HepG2 (cell line): ENCODE results near the gene CYP46A1. TPM values are rescaled to one million over a fixed set of nuclear protein-coding genes. Genes with fewer than 3 reads are reported as not detected.

ENCODE experiments used
- AHDC1 ChIP-seq: sonication (generic); formaldehyde crosslinking; IDR thresholded peaks from 2 replicates; pipeline ENCODE4 v1.5.1; 2020; ENCODE audit warnings: mild to moderate bottlenecking, missing genetic modification reagents, borderline replicate concordance
- CCAR2 ChIP-seq: fragments of 200-400 bp; formaldehyde crosslinking; optimal IDR thresholded peaks from 2 replicates; pipeline ENCODE3; 2018; ENCODE audit warnings: low read depth, mild to moderate bottlenecking, low read length, moderate library complexity
- EP300 ChIP-seq, 3 experiments: sonication (generic) in 1 of 3; formaldehyde crosslinking in 1 of 3; IDR thresholded peaks; 2 replicates each; pipeline versions ENCODE4 v1.5.1 to v1.6.1; 2011 to 2020; ENCODE audit warnings: low read depth in 2 of 3, low read length in 2 of 3, borderline replicate concordance in 1 of 3, improper control_type of control experiment in 1 of 3, mild to moderate bottlenecking in 1 of 3, missing genetic modification reagents in 1 of 3, moderate library complexity in 1 of 3
- FOSL2 ChIP-seq: sonication (generic); formaldehyde crosslinking; IDR thresholded peaks from 2 replicates; pipeline ENCODE4 v1.4.0; 2020; ENCODE audit warnings: missing genetic modification reagents
- GPBP1L1 ChIP-seq: sonication (generic); formaldehyde crosslinking; IDR thresholded peaks from 2 replicates; pipeline ENCODE4 v1.5.0; 2020; ENCODE audit warnings: mild to moderate bottlenecking, missing genetic modification reagents
- HNF1A ChIP-seq, 2 experiments: sonication (generic) in 1 of 2; formaldehyde crosslinking in 1 of 2; IDR thresholded peaks; 2 replicates each; pipeline versions ENCODE4 v1.4.0 to v1.6.1; 2016 to 2020; ENCODE audit warnings: borderline replicate concordance in 1 of 2, low read depth in 1 of 2, mild to moderate bottlenecking in 1 of 2, missing genetic modification reagents in 1 of 2
- HOXA7 ChIP-seq: sonication (generic); formaldehyde crosslinking; IDR thresholded peaks from 2 replicates; pipeline ENCODE4 v1.8.1; 2022; ENCODE audit warnings: mild to moderate bottlenecking, missing genetic modification reagents, moderate library complexity
- MXI1 ChIP-seq: IDR thresholded peaks from 3 replicates; pipeline ENCODE4 v1.6.1; 2012; ENCODE audit warnings: low read depth, low read length, inconsistent platforms, borderline replicate concordance
- NR1H2 ChIP-seq: sonication (generic); formaldehyde crosslinking; IDR thresholded peaks from 2 replicates; pipeline ENCODE4 v1.8.1; 2022; ENCODE audit warnings: low read depth, missing genetic modification reagents, borderline replicate concordance
- SNAI1 ChIP-seq: sonication (generic); formaldehyde crosslinking; IDR thresholded peaks from 2 replicates; pipeline ENCODE4 v1.5.0; 2020; ENCODE audit warnings: mild to moderate bottlenecking, missing genetic modification reagents, borderline replicate concordance
- WIZ ChIP-seq: sonication (generic); formaldehyde crosslinking; IDR thresholded peaks from 2 replicates; pipeline ENCODE4 v1.5.1; 2020; ENCODE audit warnings: mild to moderate bottlenecking, missing genetic modification reagents
- ZBTB25 ChIP-seq: IDR thresholded peaks from 2 replicates; pipeline ENCODE4 v1.6.1; 2018; ENCODE audit warnings: missing genetic modification reagents
- ZNF598 ChIP-seq: sonication (generic); formaldehyde crosslinking; IDR thresholded peaks from 2 replicates; pipeline ENCODE4 v1.5.1; 2020; ENCODE audit warnings: mild to moderate bottlenecking, missing genetic modification reagents, borderline replicate concordance
- ZSCAN30 ChIP-seq: sonication (generic); formaldehyde crosslinking; IDR thresholded peaks from 2 replicates; pipeline ENCODE4 v1.5.0; 2020; ENCODE audit warnings: mild to moderate bottlenecking, missing genetic modification reagents
- polyA plus RNA-seq, 8 experiments: library from polyadenylated mRNA; depleted of rRNA in 3 of 8; stranded (reverse) in 7 of 8; unstranded in 1 of 8; fragments of >200 nt; fragmentation: Illumina TruSeq in 4 of 8; extraction: Trizol in 4 of 8; gene quantifications; 2 replicates each; pipeline versions ENCODE4 v1.2.1 to v1.2.3, GENCODE V29; 2011 to 2016; ENCODE audit warnings: low read depth in 4 of 8, missing spikeins in 1 of 8, mixed read lengths in 1 of 8; ENCODE audit not compliant: insufficient read depth in 1 of 8
- total RNA-seq, 5 experiments: library from RNA; depleted of rRNA; stranded (reverse); fragments of >200 nt; fragmentation: Illumina TruSeq; extraction: Trizol; gene quantifications; 2 replicates each; pipeline ENCODE4 v1.2.3, GENCODE V29; 2016; ENCODE audit warnings: low read depth in 1 of 5

Gene CYP46A1
- total and polyA plus RNA-seq, 2 of the 13 experiments (the other 11 are each of a cell fraction or from before 2014, with no cell fraction given), result not detected

- no peak for TF ChIP-seq AHDC1 (CRISPR knock-in tag)
- TF ChIP-seq HOXA7 (CRISPR knock-in tag), result no peak
- TF ChIP-seq GPBP1L1, result no peak
- TF ChIP-seq FOSL2 (CRISPR knock-in tag), result peak; percentile 40; the same call in 1 of the 2 replicates
- no peak for TF ChIP-seq ZSCAN30 (CRISPR knock-in tag)
- no peak for TF ChIP-seq NR1H2 (CRISPR knock-in tag)
- no peak for TF ChIP-seq ZNF598
- peak; percentile 26 to 32; a peak in 1 of 4 replicates for TF ChIP-seq EP300 (IDR thresholded peaks at IDR 0.05; ENCODE audit: low read depth in 2 of 2, low read length in 2 of 2)
- 0 out of 2 replicates have a peak, but pooled peaks have one; percentile 56 for TF ChIP-seq EP300 (CRISPR knock-in tag; IDR thresholded peaks at IDR 0.05; ENCODE audit: borderline replicate concordance)
- TF ChIP-seq HNF1A (IDR thresholded peaks at IDR 0.05; ENCODE audit: low read depth), result no peak
- TF ChIP-seq HNF1A (CRISPR knock-in tag; IDR thresholded peaks at IDR 0.05; ENCODE audit: borderline replicate concordance), result no peak
- no peak for TF ChIP-seq MXI1
- no peak for TF ChIP-seq SNAI1 (CRISPR knock-in tag)
- no peak for TF ChIP-seq CCAR2
- TF ChIP-seq WIZ, result no peak
- no peak for TF ChIP-seq ZBTB25 (CRISPR knock-in tag)
Measured at GRCh38 chr14:99729991-99730875, 46.1 kb downstream of the CYP46A1 start (continued).
